Effector memory CD4-positive, alpha-beta T cell (primary cell): ENCODE data around the gene EXOG.

Experiments
- DNase-seq, 3 donors: peaks; one replicate each; pipeline ENCODE4 v3.0.0-alpha.2; 2020
- H3K27ac ChIP-seq: 2 replicates; pipeline ENCODE4 v1.7.0; 2013; ENCODE audit warnings: mild to moderate bottlenecking, low read length, moderate library complexity; ENCODE audit not compliant: insufficient read depth, poor library complexity, severe bottlenecking
- H3K27me3 ChIP-seq: replicated peaks from 2 replicates; pipeline ENCODE4 v1.7.0; 2013; ENCODE audit warnings: mild to moderate bottlenecking, low read length; ENCODE audit not compliant: insufficient read depth, control insufficient read depth, poor library complexity, severe bottlenecking
- H3K36me3 ChIP-seq: 2 replicates; pipeline ENCODE4 v1.7.0; 2013; ENCODE audit warnings: mild to moderate bottlenecking, low read length, moderate library complexity; ENCODE audit not compliant: control insufficient read depth, insufficient read depth
- H3K4me1 ChIP-seq: 2 replicates; pipeline ENCODE4 v1.7.0; 2013; ENCODE audit warnings: low read length, mild to moderate bottlenecking; ENCODE audit not compliant: control insufficient read depth, insufficient read depth, poor library complexity, severe bottlenecking
- H3K4me3 ChIP-seq: 2 replicates; pipeline ENCODE4 v1.7.0; 2013; ENCODE audit warnings: low read length, low read depth, mild to moderate bottlenecking; ENCODE audit not compliant: insufficient read depth, poor library complexity, severe bottlenecking
- H3K9me3 ChIP-seq: 2 replicates; pipeline ENCODE4 v1.7.0; 2013; ENCODE audit warnings: mild to moderate bottlenecking, low read length, moderate library complexity; ENCODE audit not compliant: control insufficient read depth

EXOG gene

GRCh38 chr3:38551026-38551832 lies 55.1 kb downstream of the EXOG start:
- Histone ChIP-seq H3K4me1 (no peaks in the 10 kb centered on the region), H3K36me3 (no peaks in the 10 kb centered on the region), H3K9me3 (no peaks in the 10 kb centered on the region), H3K27me3 (no peaks in the 10 kb centered on the region), H3K27ac (no peak overlapping the region), H3K4me3 (no peak overlapping the region)
- no peak for DNase-seq

- Histone ChIP-seq H3K27me3 (no peaks in the 10 kb centered on the region), H3K4me1 (no peaks in the 10 kb centered on the region), H3K9me3 (no peaks in the 10 kb centered on the region), H3K36me3 (no peaks in the 10 kb centered on the region), H3K4me3 (no peak overlapping the region), H3K27ac (no peak overlapping the region)
- no peak for DNase-seq
These were observed 56.2 kb downstream of the EXOG start for GRCh38 chr3:38552364-38552763.

GRCh38 chr3:38553071-38553470 lies 56.9 kb downstream of the EXOG start:
- no peaks in the 10 kb centered on the region for H3K27me3 ChIP-seq
- DNase-seq: no peak
- H3K36me3 ChIP-seq: no peaks in the 10 kb centered on the region
- no peak overlapping the region for H3K4me3 ChIP-seq
- no peaks in the 10 kb centered on the region for H3K9me3 ChIP-seq
- no peaks in the 10 kb centered on the region for H3K4me1 ChIP-seq
- H3K27ac ChIP-seq: no peak overlapping the region

GRCh38 chr3:38554127-38554827 lies 58.1 kb downstream of the EXOG start:
- no peaks in the 10 kb centered on the region for H3K4me1 ChIP-seq
- no peak overlapping the region for H3K27ac ChIP-seq
- no peaks in the 10 kb centered on the region for H3K27me3 ChIP-seq
- no peaks in the 10 kb centered on the region for H3K9me3 ChIP-seq
- DNase-seq: no peak
- H3K36me3 ChIP-seq: no peaks in the 10 kb centered on the region
- H3K4me3 ChIP-seq: no peak overlapping the region

- no peaks in the 10 kb centered on the region for H3K27me3 ChIP-seq
- H3K4me1 ChIP-seq: no peaks in the 10 kb centered on the region
These were observed 59.2 kb downstream of the EXOG start for GRCh38 chr3:38555149-38555840.

GRCh38 chr3:38555926-38556325 lies 59.8 kb downstream of the EXOG start:
- no peak for DNase-seq
- Histone ChIP-seq H3K27me3 (no peaks in the 10 kb centered on the region), H3K4me3 (no peak overlapping the region)

More at GRCh38 chr3:38555149-38555840, 59.2 kb downstream of the EXOG start:
- DNase-seq: no peak
- H3K36me3 ChIP-seq: no peaks in the 10 kb centered on the region
- H3K4me3 ChIP-seq: no peak overlapping the region
- H3K27ac ChIP-seq: no peak overlapping the region
- no peaks in the 10 kb centered on the region for H3K9me3 ChIP-seq

GRCh38 chr3:38556640-38557358 lies 60.7 kb downstream of the EXOG start:
- DNase-seq: no peak
- Histone ChIP-seq H3K36me3 (no peaks in the 10 kb centered on the region), H3K4me1 (no peaks in the 10 kb centered on the region), H3K4me3 (no peak overlapping the region), H3K9me3 (no peaks in the 10 kb centered on the region), H3K27ac (no peak overlapping the region), H3K27me3 (no peaks in the 10 kb centered on the region)

More at GRCh38 chr3:38555926-38556325, 59.8 kb downstream of the EXOG start:
- Histone ChIP-seq H3K36me3 (no peaks in the 10 kb centered on the region), H3K27ac (no peak overlapping the region), H3K4me1 (no peaks in the 10 kb centered on the region), H3K9me3 (no peaks in the 10 kb centered on the region)

GRCh38 chr3:38558864-38559263 lies 62.7 kb downstream of the EXOG start:
- H3K9me3 ChIP-seq: no peaks in the 10 kb centered on the region
- no peak for DNase-seq
- no peaks in the 10 kb centered on the region for H3K4me1 ChIP-seq

GRCh38 chr3:38560284-38560683 lies 64.1 kb downstream of the EXOG start:
- DNase-seq: no peak
- Histone ChIP-seq H3K4me1 (no peaks in the 10 kb centered on the region), H3K27ac (no peak overlapping the region), H3K36me3 (no peaks in the 10 kb centered on the region), H3K27me3 (no peaks in the 10 kb centered on the region), H3K4me3 (no peak overlapping the region), H3K9me3 (no peaks in the 10 kb centered on the region)

More at GRCh38 chr3:38558864-38559263, 62.7 kb downstream of the EXOG start:
- no peak overlapping the region for H3K27ac ChIP-seq
- no peaks in the 10 kb centered on the region for H3K36me3 ChIP-seq
- H3K4me3 ChIP-seq: no peak overlapping the region
- no peaks in the 10 kb centered on the region for H3K27me3 ChIP-seq
